Adrenal gland (tissue), 12 donors: ENCODE data around the gene ARHGDIA. TPM values are rescaled to one million over a fixed set of nuclear protein-coding genes. Genes with fewer than 3 reads are reported as not detected.

ENCODE experiments used
- DNase-seq, 7 donors: peaks; one replicate each; pipeline ENCODE4 v3.0.0-alpha.2; 2019 to 2020
- H3K27ac ChIP-seq, 5 donors: fragments of 200-600 bp; sonication (generic) in 4 of 5; 1 replicate in 3 of 5; 2 replicates in 2 of 5; pipeline versions ENCODE4 v1.5.1 to v1.8.0; 2016 to 2020; ENCODE audit warnings: mild to moderate bottlenecking in 1 of 5
- H3K27me3 ChIP-seq: fragments of 200-600 bp; 2 replicates; pipeline ENCODE4 v1.8.0; 2021
- H3K36me3 ChIP-seq, 2 donors: fragments of 200-600 bp; replicated peaks in 1 of 2; 1 replicate in 1 of 2; 2 replicates in 1 of 2; pipeline versions ENCODE4 v1.5.1 to v1.8.0; 2018 to 2022
- H3K4me1 ChIP-seq, 2 donors: fragments of 200-600 bp; replicated peaks in 1 of 2; 1 replicate in 1 of 2; 2 replicates in 1 of 2; pipeline versions ENCODE4 v1.5.1 to v1.8.0; 2018 to 2021
- H3K4me3 ChIP-seq, 4 donors: fragments of 200-600 bp; sonication (generic) in 3 of 4; one replicate each; pipeline ENCODE4 v1.5.1; 2016 to 2018
- H3K9me3 ChIP-seq, 3 donors: fragments of 200-600 bp; sonication (generic) in 1 of 3; replicated peaks in 1 of 3; 1 replicate in 2 of 3; 2 replicates in 1 of 3; pipeline versions ENCODE4 v1.5.1 to v1.8.0; 2016 to 2021
- CTCF ChIP-seq, 6 experiments: fragments of 450-650 bp in 4 of 6; fragments of 200-600 bp in 2 of 6; sonication (generic) in 1 of 6; IDR thresholded peaks; 1 replicate in 5 of 6; 2 replicates in 1 of 6; pipeline versions ENCODE4 v1.5.1 to v1.8.0; 2016 to 2021; ENCODE audit warnings: antibody characterized with exemption in 6 of 6, mild to moderate bottlenecking in 2 of 6, moderate library complexity in 1 of 6
- POLR2A ChIP-seq, 2 donors: fragments of 450-650 bp; IDR thresholded peaks; one replicate each; pipeline ENCODE4 v1.6.1; 2017; ENCODE audit warnings: antibody characterized with exemption in 2 of 2, mild to moderate bottlenecking in 2 of 2, moderate library complexity in 1 of 2
- WGBS, 4 donors: extraction: QIAGEN DNeasy Blood & Tissue Kit in 2 of 4; methylation state at CpG; one replicate each; pipeline versions ENCODE4 v1.1.5 to v1.1.7; 2013 to 2017; 5-methylcytosine and 5-hydroxymethylcytosine counted together
- intact Hi-C, 2 donors: fragments of 100-400 bp; cut with DNase I; formaldehyde crosslinking; loops; one replicate each; pipeline versions ENCODE4 v1.14.1 to v1.15.0; 2022 to 2023
- polyA plus RNA-seq, 3 donors: library from polyadenylated mRNA; stranded (reverse); fragments of 200-250 nt in 2 of 3; fragments of 350-450 nt in 1 of 3; fragmentation: Illumina TruSeq in 1 of 3; extraction: RNeasy Lipid Tissue Mini Kit (QIAGEN cat#74804) in 1 of 3; gene quantifications; one replicate each; pipeline ENCODE4 v1.2.3, GENCODE V29; 2013 to 2014
- total RNA-seq, 9 donors: library from RNA; depleted of rRNA in 4 of 9; stranded (reverse); fragments of >200 nt in 4 of 9; fragments of 120-200 nt in 1 of 9; fragmentation: NEBNext Ultra II Directional in 1 of 9; extraction: Animal tissue kit (Norgen Biotek cat#: 25700) in 1 of 9; gene quantifications; one replicate each; pipeline versions ENCODE4 v1.1.0 to v1.2.4, GENCODE V29; 2013 to 2023
- donor health status: healthy with polysubstance abuse.
- donor health status: Bipolar disorder and iron deficiency.
- donor health status: DM: yes; HTN: yes; CAD: no.
- donor health status: DM: no; HTN: no; CAD: no.
- donor health status: DM: no; HTN: no; CAD: no.
- donor health status: DM: yes; HTN: yes; CAD: no.

Gene ARHGDIA
- total and polyA plus RNA-seq, 12 donors, result 123 to 491 (median 227) TPM

GRCh38 chr17:81854974-81855774 is 16.0 kb downstream of the ARHGDIA start:
- peak overlapping the region; percentile 4 to 61 (median 40) for H3K27ac ChIP-seq
- H3K4me1 ChIP-seq, result peaks cover 16 to 46% of the 10 kb centered on the region in 2 donors
- no peaks in the 10 kb centered on the region for H3K27me3 ChIP-seq
- 55 to 65% (median 58%) methylated on average over 14 to 29 of the region's 29 CpGs for WGBS, 4 donors
- TF ChIP-seq POLR2A (IDR thresholded peaks at IDR 0.05), result no peak
- TF ChIP-seq CTCF (IDR thresholded peaks at IDR 0.05), result no peak
- no peak overlapping the region for H3K4me3 ChIP-seq
- intact Hi-C loops, result loop anchor here in 1 of 2 donors (5.0 kb wide), 1 partner anchor 33 kb away; no protein-coding TSS in a partner anchor
- H3K9me3 ChIP-seq, result no peaks in the 10 kb centered on the region
- peaks cover 0 to 83% of the 10 kb centered on the region in 2 donors for H3K36me3 ChIP-seq
- peak in 5 of 7 donors; percentile 64 to 69 (median 67) for DNase-seq

GRCh38 chr17:81852237-81852636 is 18.9 kb downstream of the ARHGDIA start:
- no peaks in the 10 kb centered on the region for H3K9me3 ChIP-seq
- intact Hi-C loops, result no loop called here
- H3K36me3 ChIP-seq, result peaks cover 0 to 90% of the 10 kb centered on the region in 2 donors
- peaks cover 0 to 23% of the 10 kb centered on the region in 2 donors for H3K4me1 ChIP-seq
- H3K4me3 ChIP-seq, result no peak overlapping the region
- DNase-seq, result no peak
- WGBS, 4 donors, result 89 to 96% (median 92%) methylated on average over 6 to 12 of the region's 12 CpGs
- no peak overlapping the region for H3K27ac ChIP-seq
- no peaks in the 10 kb centered on the region for H3K27me3 ChIP-seq
- TF ChIP-seq POLR2A (IDR thresholded peaks at IDR 0.05), result no peak
- no peak for TF ChIP-seq CTCF (IDR thresholded peaks at IDR 0.05)

- Histone ChIP-seq H3K27me3 (no peaks in the 10 kb centered on the region), H3K4me3 (no peak overlapping the region), H3K36me3 (peaks cover 0 to 90% of the 10 kb centered on the region in 2 donors), H3K27ac (no peak overlapping the region), H3K4me1 (peaks cover 0 to 16% of the 10 kb centered on the region in 2 donors), H3K9me3 (no peaks in the 10 kb centered on the region)
- TF ChIP-seq CTCF (IDR thresholded peaks at IDR 0.05) (no peak), POLR2A (IDR thresholded peaks at IDR 0.05) (no peak)
- no peak for DNase-seq
- 85 to 97% (median 89%) methylated on average over 5 to 16 of the region's 16 CpGs for WGBS, 4 donors
- intact Hi-C loops, result no loop called here
Measured at GRCh38 chr17:81851423-81851822, 19.7 kb downstream of the ARHGDIA start.

GRCh38 chr17:81849457-81849856 is 21.7 kb downstream of the ARHGDIA start:
- Histone ChIP-seq H3K27me3 (no peaks in the 10 kb centered on the region), H3K27ac (no peak overlapping the region), H3K4me1 (no peaks in the 10 kb centered on the region), H3K9me3 (no peaks in the 10 kb centered on the region), H3K4me3 (no peak overlapping the region), H3K36me3 (peaks cover 0 to 92% of the 10 kb centered on the region in 2 donors)
- 90 to 95% (median 94%) methylated on average over 12 of the region's 12 CpGs for WGBS, 4 donors
- intact Hi-C loops, result no loop called here
- DNase-seq, result no peak
- TF ChIP-seq CTCF (IDR thresholded peaks at IDR 0.05) (no peak), POLR2A (IDR thresholded peaks at IDR 0.05) (no peak)
